ENCODE results near the gene OR4K13.

OR4K13 gene

GRCh38 chr14:20044243-20044642 lies 8.4 kb upstream of the OR4K13 start (continued):
- TF ChIP-seq, protein P1, sequence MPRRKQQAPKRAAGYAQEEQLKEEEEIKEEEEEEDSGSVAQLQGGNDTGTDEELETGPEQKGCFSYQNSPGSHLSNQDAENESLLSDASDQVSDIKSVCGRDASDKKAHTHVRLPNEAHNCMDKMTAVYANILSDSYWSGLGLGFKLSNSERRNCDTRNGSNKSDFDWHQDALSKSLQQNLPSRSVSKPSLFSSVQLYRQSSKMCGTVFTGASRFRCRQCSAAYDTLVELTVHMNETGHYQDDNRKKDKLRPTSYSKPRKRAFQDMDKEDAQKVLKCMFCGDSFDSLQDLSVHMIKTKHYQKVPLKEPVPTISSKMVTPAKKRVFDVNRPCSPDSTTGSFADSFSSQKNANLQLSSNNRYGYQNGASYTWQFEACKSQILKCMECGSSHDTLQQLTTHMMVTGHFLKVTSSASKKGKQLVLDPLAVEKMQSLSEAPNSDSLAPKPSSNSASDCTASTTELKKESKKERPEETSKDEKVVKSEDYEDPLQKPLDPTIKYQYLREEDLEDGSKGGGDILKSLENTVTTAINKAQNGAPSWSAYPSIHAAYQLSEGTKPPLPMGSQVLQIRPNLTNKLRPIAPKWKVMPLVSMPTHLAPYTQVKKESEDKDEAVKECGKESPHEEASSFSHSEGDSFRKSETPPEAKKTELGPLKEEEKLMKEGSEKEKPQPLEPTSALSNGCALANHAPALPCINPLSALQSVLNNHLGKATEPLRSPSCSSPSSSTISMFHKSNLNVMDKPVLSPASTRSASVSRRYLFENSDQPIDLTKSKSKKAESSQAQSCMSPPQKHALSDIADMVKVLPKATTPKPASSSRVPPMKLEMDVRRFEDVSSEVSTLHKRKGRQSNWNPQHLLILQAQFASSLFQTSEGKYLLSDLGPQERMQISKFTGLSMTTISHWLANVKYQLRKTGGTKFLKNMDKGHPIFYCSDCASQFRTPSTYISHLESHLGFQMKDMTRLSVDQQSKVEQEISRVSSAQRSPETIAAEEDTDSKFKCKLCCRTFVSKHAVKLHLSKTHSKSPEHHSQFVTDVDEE (CRISPR knock-in tag; IDR thresholded peaks at IDR 0.05) = no peak

- ATAC-seq = no peak
- TF ChIP-seq, protein P1 (CRISPR knock-in tag; IDR thresholded peaks at IDR 0.05) = no peak
- TF ChIP-seq RARB (CRISPR knock-in tag; IDR thresholded peaks at IDR 0.05) (no peak), SNAI2 (CRISPR knock-in tag; IDR thresholded peaks at IDR 0.05) (no peak), ZFP30 (CRISPR knock-in tag; IDR thresholded peaks at IDR 0.05) (no peak)
- TF ChIP-seq, protein P2, sequence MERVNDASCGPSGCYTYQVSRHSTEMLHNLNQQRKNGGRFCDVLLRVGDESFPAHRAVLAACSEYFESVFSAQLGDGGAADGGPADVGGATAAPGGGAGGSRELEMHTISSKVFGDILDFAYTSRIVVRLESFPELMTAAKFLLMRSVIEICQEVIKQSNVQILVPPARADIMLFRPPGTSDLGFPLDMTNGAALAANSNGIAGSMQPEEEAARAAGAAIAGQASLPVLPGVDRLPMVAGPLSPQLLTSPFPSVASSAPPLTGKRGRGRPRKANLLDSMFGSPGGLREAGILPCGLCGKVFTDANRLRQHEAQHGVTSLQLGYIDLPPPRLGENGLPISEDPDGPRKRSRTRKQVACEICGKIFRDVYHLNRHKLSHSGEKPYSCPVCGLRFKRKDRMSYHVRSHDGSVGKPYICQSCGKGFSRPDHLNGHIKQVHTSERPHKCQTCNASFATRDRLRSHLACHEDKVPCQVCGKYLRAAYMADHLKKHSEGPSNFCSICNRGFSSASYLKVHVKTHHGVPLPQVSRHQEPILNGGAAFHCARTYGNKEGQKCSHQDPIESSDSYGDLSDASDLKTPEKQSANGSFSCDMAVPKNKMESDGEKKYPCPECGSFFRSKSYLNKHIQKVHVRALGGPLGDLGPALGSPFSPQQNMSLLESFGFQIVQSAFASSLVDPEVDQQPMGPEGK (CRISPR knock-in tag; IDR thresholded peaks at IDR 0.05; ENCODE audit: borderline replicate concordance) = no peak
Measured at GRCh38 chr14:20035449-20035848, 389 bp downstream of the OR4K13 start.

GRCh38 chr14:20031058-20031457 lies 4.8 kb downstream of the OR4K13 start:
- TF ChIP-seq ZFP3 (CRISPR knock-in tag; IDR thresholded peaks at IDR 0.05) = no peak
- TF ChIP-seq ARNTL (CRISPR knock-in tag; IDR thresholded peaks at IDR 0.05; ENCODE audit: borderline replicate concordance, low read depth) = no peak
- TF ChIP-seq CSDC2 (CRISPR knock-in tag; IDR thresholded peaks at IDR 0.05) = no peak
- no peak for TF ChIP-seq SNAI2 (CRISPR knock-in tag; IDR thresholded peaks at IDR 0.05)
- ATAC-seq = no peak

GRCh38 chr14:20019257-20019865 lies 16.5 kb downstream of the OR4K13 start, which contains the start of gene OR4K14:
Gene OR4K14 (minus strand): TSS chr14:20019307. CDS start chr14:20015193, 4,114 bp downstream.
- no peak for ATAC-seq
- TF ChIP-seq PPARA (CRISPR knock-in tag; IDR thresholded peaks at IDR 0.05; ENCODE audit: borderline replicate concordance) (no peak), RARB (CRISPR knock-in tag; IDR thresholded peaks at IDR 0.05) (no peak), CSDC2 (CRISPR knock-in tag; IDR thresholded peaks at IDR 0.05) (no peak), TOX (CRISPR knock-in tag; IDR thresholded peaks at IDR 0.05; ENCODE audit: borderline replicate concordance) (no peak), CSRNP3 (CRISPR knock-in tag; IDR thresholded peaks at IDR 0.05) (no peak), GLIS3 (CRISPR knock-in tag; IDR thresholded peaks at IDR 0.05) (no peak), ZC3H10 (CRISPR knock-in tag; IDR thresholded peaks at IDR 0.05) (no peak), OSR1 (CRISPR knock-in tag; IDR thresholded peaks at IDR 0.05) (no peak), TCF4 (CRISPR knock-in tag; IDR thresholded peaks at IDR 0.05; ENCODE audit: borderline replicate concordance) (no peak), ZFP30 (CRISPR knock-in tag; IDR thresholded peaks at IDR 0.05) (no peak), POU6F1 (CRISPR knock-in tag; IDR thresholded peaks at IDR 0.05; ENCODE audit: borderline replicate concordance, low read depth) (no peak), ISL1 (CRISPR knock-in tag; IDR thresholded peaks at IDR 0.05) (no peak), ZNF565 (CRISPR knock-in tag; conservative IDR thresholded peaks at IDR 0.05; ENCODE audit: low read depth) (no peak)
- TF ChIP-seq, protein P3, sequence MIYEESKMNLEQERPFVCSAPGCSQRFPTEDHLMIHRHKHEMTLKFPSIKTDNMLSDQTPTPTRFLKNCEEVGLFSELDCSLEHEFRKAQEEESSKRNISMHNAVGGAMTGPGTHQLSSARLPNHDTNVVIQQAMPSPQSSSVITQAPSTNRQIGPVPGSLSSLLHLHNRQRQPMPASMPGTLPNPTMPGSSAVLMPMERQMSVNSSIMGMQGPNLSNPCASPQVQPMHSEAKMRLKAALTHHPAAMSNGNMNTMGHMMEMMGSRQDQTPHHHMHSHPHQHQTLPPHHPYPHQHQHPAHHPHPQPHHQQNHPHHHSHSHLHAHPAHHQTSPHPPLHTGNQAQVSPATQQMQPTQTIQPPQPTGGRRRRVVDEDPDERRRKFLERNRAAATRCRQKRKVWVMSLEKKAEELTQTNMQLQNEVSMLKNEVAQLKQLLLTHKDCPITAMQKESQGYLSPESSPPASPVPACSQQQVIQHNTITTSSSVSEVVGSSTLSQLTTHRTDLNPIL (CRISPR knock-in tag; IDR thresholded peaks at IDR 0.05; ENCODE audit: low read depth) = no peak
- TF ChIP-seq, protein P2 (CRISPR knock-in tag; IDR thresholded peaks at IDR 0.05; ENCODE audit: borderline replicate concordance) = no peak

Measured in SK-N-SH treated with all-trans-retinoic acid at 6 μM for 48 hours (cell line).